ENCODE data around the gene CDX2.

The CDX2 gene

GRCh38 chr13:27933580-27934328, 35.4 kb downstream of the CDX2 start:
- H3K27ac ChIP-seq, result no peak overlapping the region
- no peak for TF ChIP-seq CTCF (conservative IDR thresholded peaks at IDR 0.05)
- no peak for TF ChIP-seq ZFX (IDR thresholded peaks at IDR 0.05)

GRCh38 chr13:27933118-27933517, 36.0 kb downstream of the CDX2 start:
- H3K27ac ChIP-seq, result no peak overlapping the region
- TF ChIP-seq CTCF (conservative IDR thresholded peaks at IDR 0.05), result no peak
- TF ChIP-seq ZFX (IDR thresholded peaks at IDR 0.05), result no peak

- no peak overlapping the region for H3K27ac ChIP-seq
- TF ChIP-seq CTCF (conservative IDR thresholded peaks at IDR 0.05) (no peak), ZFX (IDR thresholded peaks at IDR 0.05) (no peak)
Measured at GRCh38 chr13:27929868-27930267, 39.2 kb downstream of the CDX2 start.

DNA sequence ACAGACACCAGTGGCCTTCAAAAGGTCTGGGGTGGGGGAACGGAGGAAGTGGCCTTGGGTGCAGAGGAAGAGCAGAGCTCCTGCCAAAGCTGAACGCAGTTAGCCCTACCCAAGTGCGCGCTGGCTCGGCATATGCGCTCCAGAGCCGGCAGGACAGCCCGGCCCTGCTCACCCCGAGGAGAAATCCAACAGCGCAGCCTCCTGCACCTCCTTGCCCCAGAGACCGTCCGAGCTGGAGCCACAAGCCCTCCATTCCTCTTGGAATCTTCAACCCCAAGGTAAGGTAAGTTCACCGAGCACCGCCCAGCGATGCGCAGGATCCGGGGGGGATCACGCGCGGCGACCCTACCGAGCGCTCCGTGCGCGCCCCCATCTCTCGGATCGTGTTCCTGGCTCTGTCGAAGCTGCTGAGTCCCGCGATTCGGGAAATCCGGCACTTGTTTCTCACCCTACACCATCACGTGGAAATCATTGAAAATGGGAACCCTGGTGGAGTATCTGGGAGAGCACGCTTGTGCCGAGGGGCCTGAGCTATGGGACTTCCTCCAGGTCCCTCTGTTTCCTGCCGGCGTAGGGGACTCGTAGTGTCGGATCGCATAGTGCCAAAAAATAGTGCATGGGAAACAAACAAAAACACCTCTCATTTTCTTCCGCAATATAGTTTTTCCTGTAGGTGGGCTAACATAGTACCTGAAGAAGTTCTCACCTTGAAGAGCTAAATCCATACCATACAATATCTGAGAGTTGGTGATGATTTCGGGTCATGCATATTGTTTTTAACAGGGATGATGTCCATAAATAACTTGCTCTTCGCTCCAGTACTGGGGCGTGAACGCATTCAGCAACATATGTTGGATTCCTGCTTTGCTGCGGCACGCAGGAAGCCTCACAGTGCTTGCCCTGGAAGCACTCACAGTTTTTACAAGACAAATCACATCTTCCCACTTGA, 40.0 kb downstream of the CDX2 start:
- no peak overlapping the region for H3K27ac ChIP-seq
- TF ChIP-seq CTCF (conservative IDR thresholded peaks at IDR 0.05) (no peak), ZFX (IDR thresholded peaks at IDR 0.05) (no peak)

DNA sequence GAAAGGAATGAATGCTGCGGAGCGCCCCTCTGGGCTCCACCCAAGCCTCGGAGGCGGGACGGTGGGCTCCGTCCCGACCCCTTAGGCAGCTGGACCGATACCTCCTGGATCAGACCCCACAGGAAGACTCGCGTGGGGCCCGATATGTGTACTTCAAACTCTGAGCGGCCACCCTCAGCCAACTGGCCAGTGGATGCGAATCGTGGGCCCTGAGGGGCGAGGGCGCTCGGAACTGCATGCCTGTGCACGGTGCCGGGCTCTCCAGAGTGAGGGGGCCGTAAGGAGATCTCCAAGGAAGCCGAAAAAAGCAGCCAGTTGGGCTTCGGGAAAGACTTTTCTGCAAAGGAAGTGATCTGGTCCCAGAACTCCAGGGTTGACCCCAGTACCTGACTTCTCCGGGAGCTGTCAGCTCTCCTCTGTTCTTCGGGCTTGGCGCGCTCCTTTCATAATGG, 40.7 kb downstream of the CDX2 start:
- no peak overlapping the region for H3K27ac ChIP-seq
- TF ChIP-seq ZFX (IDR thresholded peaks at IDR 0.05) (no peak), CTCF (conservative IDR thresholded peaks at IDR 0.05) (no peak)

GRCh38 chr13:27927444-27928352, 41.4 kb downstream of the CDX2 start:
- no peak overlapping the region for H3K27ac ChIP-seq
- TF ChIP-seq CTCF (conservative IDR thresholded peaks at IDR 0.05) (no peak), ZFX (IDR thresholded peaks at IDR 0.05) (no peak)
